ENCODE measurements around the gene MAT2A. TPM values are rescaled to one million over a fixed set of nuclear protein-coding genes. Genes with fewer than 3 reads are reported as not detected.

The MAT2A gene
- 10 to 100 TPM; 71.2 to 96.4 (median 83.0) TPM for total RNA-seq

DNA sequence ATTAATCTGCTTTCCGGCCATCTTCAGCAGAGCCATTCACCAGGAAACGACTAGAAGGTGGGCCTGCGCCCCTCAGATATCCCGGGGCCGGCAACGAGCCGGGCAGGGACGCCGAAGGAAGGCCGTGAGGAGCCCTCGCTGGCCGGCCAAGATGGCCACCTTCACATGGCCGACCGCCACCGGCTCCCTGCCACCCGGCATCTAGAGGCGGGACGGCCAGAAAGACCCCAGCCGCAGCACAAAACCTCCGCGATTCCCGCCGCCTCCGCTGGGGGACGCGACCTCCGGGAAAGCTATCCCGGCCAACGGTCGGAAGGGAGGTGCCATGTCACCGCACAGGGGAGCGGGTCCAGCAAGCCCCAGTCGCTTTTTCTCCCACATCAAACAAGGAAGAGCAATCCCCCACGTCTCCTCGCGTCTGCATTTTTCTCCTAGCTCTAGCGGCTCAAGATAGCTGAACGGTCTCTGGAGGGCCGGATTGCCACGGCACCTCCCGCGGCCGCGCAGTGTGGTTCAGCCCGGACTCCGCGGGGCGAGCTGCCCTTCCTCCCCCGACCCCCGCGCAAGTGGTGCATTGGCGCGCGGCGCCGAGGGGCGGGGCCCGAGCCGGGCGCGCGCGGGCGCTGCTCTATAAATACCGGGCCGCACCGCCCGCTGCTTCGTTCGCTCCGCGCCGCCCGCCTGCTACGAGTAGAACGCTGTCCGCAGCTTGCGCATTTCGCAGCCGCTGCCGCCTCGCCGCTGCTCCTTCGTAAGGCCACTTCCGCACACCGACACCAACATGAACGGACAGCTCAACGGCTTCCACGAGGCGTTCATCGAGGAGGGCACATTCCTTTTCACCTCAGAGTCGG lies at the start of gene MAT2A:
Gene MAT2A (plus strand): TSS at position 662 of the 854 bp plus-strand sequence. CDS start 120 bp downstream, at position 782.
- peak; percentile 89 to 99 for DNase-seq (ENCODE audit: low spot score in 2 of 2)
- intact Hi-C loops (cut with DNase I; ENCODE audit: low total_unique reads) = no loop called here
- WGBS, 2 donors = 0% methylated on average over 39 to 92 of the region's 92 CpGs
- TF ChIP-seq, protein P1, sequence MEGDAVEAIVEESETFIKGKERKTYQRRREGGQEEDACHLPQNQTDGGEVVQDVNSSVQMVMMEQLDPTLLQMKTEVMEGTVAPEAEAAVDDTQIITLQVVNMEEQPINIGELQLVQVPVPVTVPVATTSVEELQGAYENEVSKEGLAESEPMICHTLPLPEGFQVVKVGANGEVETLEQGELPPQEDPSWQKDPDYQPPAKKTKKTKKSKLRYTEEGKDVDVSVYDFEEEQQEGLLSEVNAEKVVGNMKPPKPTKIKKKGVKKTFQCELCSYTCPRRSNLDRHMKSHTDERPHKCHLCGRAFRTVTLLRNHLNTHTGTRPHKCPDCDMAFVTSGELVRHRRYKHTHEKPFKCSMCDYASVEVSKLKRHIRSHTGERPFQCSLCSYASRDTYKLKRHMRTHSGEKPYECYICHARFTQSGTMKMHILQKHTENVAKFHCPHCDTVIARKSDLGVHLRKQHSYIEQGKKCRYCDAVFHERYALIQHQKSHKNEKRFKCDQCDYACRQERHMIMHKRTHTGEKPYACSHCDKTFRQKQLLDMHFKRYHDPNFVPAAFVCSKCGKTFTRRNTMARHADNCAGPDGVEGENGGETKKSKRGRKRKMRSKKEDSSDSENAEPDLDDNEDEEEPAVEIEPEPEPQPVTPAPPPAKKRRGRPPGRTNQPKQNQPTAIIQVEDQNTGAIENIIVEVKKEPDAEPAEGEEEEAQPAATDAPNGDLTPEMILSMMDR (IDR thresholded peaks at IDR 0.05) = peak in 1 of 3 donors; percentile 88
- peak in 1 of 2 donors; percentile 96 for TF ChIP-seq POLR2A (IDR thresholded peaks at IDR 0.05)
- peak within 1 kb of the TSS; percentile 88 for H3K4me3 ChIP-seq (ENCODE audit: low read depth, poor library complexity, severe bottlenecking)

DNA sequence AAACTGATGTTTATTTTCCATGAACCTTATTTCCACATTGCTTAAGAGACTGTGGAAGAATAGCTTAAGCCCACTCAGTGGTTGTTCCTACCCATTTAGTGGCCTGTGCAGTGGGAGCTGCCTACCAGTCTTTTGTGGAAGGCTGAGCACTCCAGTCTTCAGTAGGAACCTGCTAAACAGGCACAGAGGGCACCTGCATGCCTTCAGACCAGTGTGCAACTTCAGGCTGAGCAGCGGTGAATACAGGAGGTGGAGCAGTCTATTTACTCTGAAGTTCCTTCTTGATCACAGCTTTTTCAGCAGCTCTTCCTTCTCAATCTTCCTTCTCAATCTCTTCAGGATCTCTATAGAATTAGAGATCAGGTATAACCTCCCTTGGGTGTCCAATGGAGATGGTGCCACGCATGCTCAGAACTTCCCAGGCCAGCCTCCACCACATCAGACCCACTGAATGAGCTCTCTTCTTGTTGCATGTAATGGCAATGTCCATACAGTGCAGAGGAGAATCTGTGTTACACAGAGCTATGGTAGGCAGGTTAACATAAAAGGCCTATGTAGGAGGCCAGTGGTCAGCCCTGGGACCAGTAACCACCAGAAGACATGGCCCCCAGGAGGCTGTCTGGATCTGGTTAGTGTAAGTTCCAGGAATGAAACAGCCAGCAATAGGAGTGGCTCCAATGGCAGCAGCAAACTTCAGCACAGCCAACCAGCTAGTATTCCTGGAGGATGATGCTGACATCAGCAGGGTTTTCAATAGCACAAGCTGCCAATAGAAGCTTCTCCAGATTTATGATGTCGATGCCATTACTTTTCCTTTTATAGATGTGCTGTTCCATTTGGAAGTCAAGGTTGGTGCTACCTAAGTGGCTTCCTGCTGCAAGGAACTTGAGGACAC lies 47.9 kb upstream of the MAT2A start:
- H3K4me3 ChIP-seq (ENCODE audit: low read depth, poor library complexity, severe bottlenecking) = no peak overlapping the region
- DNase-seq (ENCODE audit: low spot score in 2 of 2) = peak in 1 of 2 donors; percentile 46
- intact Hi-C loops (cut with DNase I; ENCODE audit: low total_unique reads) = no loop called here
- 83 to 88% methylated on average over 3 of the region's 3 CpGs for WGBS, 2 donors
- no peak for TF ChIP-seq POLR2A (IDR thresholded peaks at IDR 0.05)
- TF ChIP-seq, protein P1 (IDR thresholded peaks at IDR 0.05) = no peak

DNA sequence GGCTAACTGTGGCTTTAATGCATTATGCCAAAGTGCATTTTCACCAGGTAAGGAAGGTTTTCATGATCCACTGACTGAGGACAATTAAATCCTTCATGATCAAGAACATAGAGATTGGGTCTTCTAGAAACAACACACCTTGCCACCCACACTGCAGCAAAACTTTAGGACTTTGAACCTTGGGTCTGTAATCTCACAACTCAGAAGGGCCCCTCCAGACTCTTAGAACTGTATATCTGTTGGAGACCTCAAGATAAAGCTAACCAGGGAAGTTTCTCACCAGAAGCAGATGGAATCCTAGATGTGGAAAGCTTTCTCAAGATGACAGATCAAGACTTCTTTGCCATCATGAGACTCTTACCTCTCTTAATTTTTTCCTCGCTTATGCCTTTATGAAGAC lies 42.5 kb upstream of the MAT2A start:
- intact Hi-C loops (cut with DNase I; ENCODE audit: low total_unique reads) = no loop called here
- no peak for TF ChIP-seq POLR2A (IDR thresholded peaks at IDR 0.05)
- TF ChIP-seq, protein P1 (IDR thresholded peaks at IDR 0.05) = no peak
- DNase-seq (ENCODE audit: low spot score in 2 of 2) = no peak
- H3K4me3 ChIP-seq (ENCODE audit: low read depth, poor library complexity, severe bottlenecking) = no peak overlapping the region
- WGBS, 2 donors = 94 to 96% methylated on average over 1 of the region's 1 CpG

DNA sequence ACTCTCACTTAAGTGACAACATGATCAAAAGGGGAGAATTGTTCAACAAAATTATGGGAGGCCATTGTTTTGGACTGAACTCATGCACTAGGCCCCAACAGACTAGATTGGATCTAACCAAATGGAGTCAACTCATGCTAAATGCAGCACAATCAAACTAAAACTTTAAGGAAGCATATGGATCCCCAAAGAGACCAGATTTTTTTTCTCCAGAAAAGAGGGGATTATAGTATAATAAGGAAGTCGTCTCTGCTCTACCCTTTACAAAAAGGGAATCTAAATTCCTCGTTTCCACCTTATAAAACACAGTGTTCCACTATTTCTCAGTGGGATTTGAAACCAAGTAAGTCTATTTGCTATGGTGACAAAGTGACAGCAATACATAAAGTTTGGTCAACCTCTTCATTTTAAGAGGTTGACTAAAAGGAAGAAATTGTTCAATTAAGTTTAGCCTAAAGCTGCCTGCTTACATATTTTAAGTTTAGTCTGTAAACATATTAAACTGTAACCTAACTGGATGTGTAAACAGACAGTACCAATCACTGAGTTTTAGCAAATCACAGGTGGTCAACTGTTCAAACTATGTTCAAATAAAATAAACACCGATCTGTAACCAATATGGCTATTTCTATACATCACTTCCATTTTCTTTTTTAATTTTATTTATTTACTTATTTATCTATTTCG lies 40.9 kb upstream of the MAT2A start:
- no peak for TF ChIP-seq POLR2A (IDR thresholded peaks at IDR 0.05)
- TF ChIP-seq, protein P1 (IDR thresholded peaks at IDR 0.05) = no peak
- WGBS, 2 donors = 88 to 94% methylated on average over 4 of the region's 4 CpGs
- intact Hi-C loops (cut with DNase I; ENCODE audit: low total_unique reads) = no loop called here
- H3K4me3 ChIP-seq (ENCODE audit: low read depth, poor library complexity, severe bottlenecking) = no peak overlapping the region
- no peak for DNase-seq (ENCODE audit: low spot score in 2 of 2)

DNA sequence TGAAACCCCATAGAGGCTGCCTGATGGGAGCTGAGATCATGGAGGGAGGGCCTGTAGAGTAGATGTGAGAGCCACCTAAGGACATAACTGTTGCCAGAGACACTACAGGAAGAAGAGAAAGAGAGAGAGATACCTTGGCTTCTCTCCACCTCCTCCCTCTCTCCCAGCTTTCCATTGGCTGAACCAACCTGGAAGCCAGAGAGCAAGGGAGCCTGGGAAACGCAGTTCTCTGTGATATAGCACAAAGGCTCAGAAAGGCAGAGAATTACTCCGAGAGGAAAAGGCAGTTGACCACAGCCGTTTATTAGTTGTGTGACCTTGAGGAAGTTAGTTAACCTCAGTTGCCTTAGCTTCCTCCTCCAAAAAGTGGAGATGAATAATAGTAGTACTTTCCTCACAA lies 37.7 kb upstream of the MAT2A start:
- intact Hi-C loops (cut with DNase I; ENCODE audit: low total_unique reads) = no loop called here
- WGBS, 2 donors = 68 to 81% methylated on average over 3 of the region's 3 CpGs
- no peak overlapping the region for H3K4me3 ChIP-seq (ENCODE audit: low read depth, poor library complexity, severe bottlenecking)
- TF ChIP-seq, protein P1 (IDR thresholded peaks at IDR 0.05) = no peak
- no peak for TF ChIP-seq POLR2A (IDR thresholded peaks at IDR 0.05)
- DNase-seq (ENCODE audit: low spot score in 2 of 2) = peak in 1 of 2 donors; percentile 32
